Spleen (tissue), 11 donors: ENCODE results near the gene ORMDL1. TPM values are rescaled to one million over a fixed set of nuclear protein-coding genes. Genes with fewer than 3 reads are reported as not detected.

Source experiments
- DNase-seq: peaks from one replicate; pipeline ENCODE4 v3.0.0-alpha.2; 2020
- H3K27ac ChIP-seq, 8 donors: fragments of 200-600 bp; sonication (generic) in 7 of 8; 1 replicate in 4 of 8; 2 replicates in 4 of 8; pipeline versions ENCODE4 v1.5.0 to v1.8.0; 2016 to 2021; ENCODE audit warnings: inconsistent platforms in 4 of 8, mild to moderate bottlenecking in 4 of 8, moderate library complexity in 1 of 8
- H3K27me3 ChIP-seq, 7 donors: fragments of 200-600 bp; sonication (generic) in 6 of 7; replicated peaks in 1 of 7; 1 replicate in 4 of 7; 2 replicates in 3 of 7; pipeline versions ENCODE4 v1.5.0 to v1.8.0; 2016 to 2021; ENCODE audit warnings: inconsistent platforms in 3 of 7, mild to moderate bottlenecking in 1 of 7
- H3K36me3 ChIP-seq, 6 donors: fragments of 200-600 bp; sonication (generic) in 5 of 6; 1 replicate in 4 of 6; 2 replicates in 2 of 6; pipeline versions ENCODE4 v1.5.0 to v1.8.0; 2016 to 2021; ENCODE audit warnings: inconsistent platforms in 2 of 6
- H3K4me1 ChIP-seq, 6 donors: fragments of 200-600 bp; sonication (generic) in 5 of 6; 1 replicate in 3 of 6; 2 replicates in 3 of 6; pipeline versions ENCODE4 v1.5.0 to v1.8.0; 2016 to 2021; ENCODE audit warnings: inconsistent platforms in 3 of 6
- H3K4me3 ChIP-seq, 8 donors: fragments of 200-600 bp; sonication (generic) in 7 of 8; 1 replicate in 4 of 8; 2 replicates in 4 of 8; pipeline versions ENCODE4 v1.5.0 to v1.8.0; 2016 to 2021; ENCODE audit warnings: inconsistent platforms in 4 of 8, mild to moderate bottlenecking in 4 of 8, moderate library complexity in 2 of 8
- H3K9me3 ChIP-seq, 8 donors: fragments of 200-600 bp; sonication (generic) in 7 of 8; 1 replicate in 4 of 8; 2 replicates in 4 of 8; pipeline versions ENCODE4 v1.5.0 to v1.8.0; 2016 to 2021; ENCODE audit warnings: inconsistent platforms in 4 of 8
- CTCF ChIP-seq, 11 experiments: fragments of 200-600 bp in 7 of 11; fragments of 450-650 bp in 4 of 11; sonication (generic) in 4 of 11; IDR thresholded peaks in 8 of 11; conservative IDR thresholded peaks in 3 of 11; 1 replicate in 7 of 11; 2 replicates in 4 of 11; pipeline versions ENCODE4 v1.4.0 to v1.8.0; 2016 to 2021; ENCODE audit warnings: antibody characterized with exemption in 11 of 11, inconsistent platforms in 4 of 11, mild to moderate bottlenecking in 1 of 11
- POLR2A ChIP-seq, 3 donors: fragments of 450-650 bp; IDR thresholded peaks; one replicate each; pipeline ENCODE4 v1.5.1; 2017; ENCODE audit warnings: antibody characterized with exemption in 3 of 3, mild to moderate bottlenecking in 1 of 3
- POLR2AphosphoS5 ChIP-seq, 3 donors: sonication (generic); formaldehyde crosslinking; IDR thresholded peaks; one replicate each; pipeline ENCODE4 v1.5.1; 2017; ENCODE audit warnings: antibody characterized with exemption in 3 of 3
- WGBS, 5 donors: extraction: QIAGEN DNeasy Blood & Tissue Kit in 3 of 5; methylation state at CpG; one replicate each; pipeline versions ENCODE4 v1.1.5 to v1.1.7; 2013 to 2018; 5-methylcytosine and 5-hydroxymethylcytosine counted together
- intact Hi-C: fragments of 100-400 bp; cut with DNase I; formaldehyde crosslinking; loops from one replicate; pipeline ENCODE4 v1.15.0; 2023; ENCODE audit warnings: low total_unique reads
- polyA plus RNA-seq, 3 donors: library from polyadenylated mRNA; stranded (reverse); fragments of 200-250 nt; gene quantifications; one replicate each; pipeline ENCODE4 v1.2.1, GENCODE V29; 2013
- total RNA-seq, 7 donors: library from RNA; depleted of rRNA in 3 of 7; stranded (reverse); fragments of >200 nt in 3 of 7; fragmentation: NEBNext Ultra II Directional in 4 of 7; extraction: Animal tissue kit (Norgen Biotek cat#: 25700) in 4 of 7; gene quantifications; one replicate each; pipeline versions ENCODE4 v1.1.0 to v1.2.1, GENCODE V29; 2016 to 2021
- donor health status: healthy with polysubstance abuse.
- donor health status: DM: no; HTN: no; CAD: no; lungs with moderate emphysema.
- donor health status: DM: no; HTN: no; CAD: no.
- donor health status: Bipolar disorder and iron deficiency.
- donor health status: healthy.
- donor health status: DM: no; HTN: no; CAD: no.
- donor health status: DM: yes; HTN: yes; CAD: no.

ORMDL1 gene
- total and polyA plus RNA-seq, 10 donors = 61.9 to 276 (median 139) TPM

- intact Hi-C loops = no loop called here
- 79 to 89% (median 83%) methylated on average over 12 of the region's 12 CpGs for WGBS, 5 donors
- DNase-seq = no peak
- TF ChIP-seq POLR2A (IDR thresholded peaks at IDR 0.05) (no peak), CTCF (IDR thresholded peaks at IDR 0.05 in 8 of 11, conservative IDR thresholded peaks at IDR 0.05 in 3 of 11) (no peak), POLR2AphosphoS5 (IDR thresholded peaks at IDR 0.05) (no peak)
- H3K4me3 ChIP-seq = peak overlapping the region in 1 of 8 donors; percentile 47
- no peaks in the 10 kb centered on the region for H3K27me3 ChIP-seq
- H3K27ac ChIP-seq = peak overlapping the region in 4 of 8 donors; percentile 43 to 53 (median 48)
- peaks cover 0 to 9% (median under 1%) of the 10 kb centered on the region in 6 donors for H3K4me1 ChIP-seq
- peaks cover 0 to 53% (median 38%) of the 10 kb centered on the region in 6 donors for H3K36me3 ChIP-seq
- H3K9me3 ChIP-seq = no peaks in the 10 kb centered on the region
These were observed 7.4 kb upstream of the ORMDL1 start for GRCh38 chr2:189791338-189792042.

GRCh38 chr2:189783451-189783926 is 650 bp downstream of the ORMDL1 start:
- no peaks in the 10 kb centered on the region for H3K27me3 ChIP-seq
- H3K27ac ChIP-seq = peak overlapping the region; percentile 95 to 99 (median 98)
- H3K36me3 ChIP-seq = peaks cover 0 to 44% (median 26%) of the 10 kb centered on the region in 6 donors
- H3K4me1 ChIP-seq = peaks cover 24 to 75% (median 59%) of the 10 kb centered on the region in 6 donors
- WGBS, 5 donors = 0 to 1% (median 1%) methylated on average over 17 of the region's 17 CpGs
- TF ChIP-seq CTCF (IDR thresholded peaks at IDR 0.05 in 8 of 11, conservative IDR thresholded peaks at IDR 0.05 in 3 of 11) = no peak
- no peak for TF ChIP-seq POLR2AphosphoS5 (IDR thresholded peaks at IDR 0.05)
- TF ChIP-seq POLR2A (IDR thresholded peaks at IDR 0.05) = no peak
- no peaks in the 10 kb centered on the region for H3K9me3 ChIP-seq
- DNase-seq = no peak
- H3K4me3 ChIP-seq = peak overlapping the region; percentile 72 to 94 (median 81)
- intact Hi-C loops = no loop called here

- Histone ChIP-seq H3K4me3 (peak overlapping the region in 6 of 8 donors; percentile 75 to 94 (median 81)), H3K9me3 (no peaks in the 10 kb centered on the region)
These were observed 1.9 kb downstream of the ORMDL1 start for GRCh38 chr2:189782221-189782671.

More at GRCh38 chr2:189782221-189782671, 1.9 kb downstream of the ORMDL1 start:
- TF ChIP-seq POLR2AphosphoS5 (IDR thresholded peaks at IDR 0.05) (no peak), CTCF (IDR thresholded peaks at IDR 0.05 in 8 of 11, conservative IDR thresholded peaks at IDR 0.05 in 3 of 11) (no peak), POLR2A (IDR thresholded peaks at IDR 0.05) (no peak)
- peaks cover 24 to 86% (median 59%) of the 10 kb centered on the region in 6 donors for H3K4me1 ChIP-seq
- intact Hi-C loops = no loop called here
- H3K27ac ChIP-seq = peak overlapping the region in 6 of 8 donors; percentile 98 to 99 (median 98)
- 25 to 63% (median 42%) methylated on average over 4 of the region's 4 CpGs for WGBS, 5 donors
- peaks cover 0 to 52% (median 38%) of the 10 kb centered on the region in 6 donors for H3K36me3 ChIP-seq
- H3K27me3 ChIP-seq = no peaks in the 10 kb centered on the region
- DNase-seq = no peak
